Measurements from ENCODE around the gene UBR4. TPM values are rescaled to one million over a fixed set of nuclear protein-coding genes. Genes with fewer than 3 reads are reported as not detected.
"Not testable (repeated sequence)": the region's sequence is repeated elsewhere in the genome, so short reads cannot be mapped to it uniquely, and the experiment has no call there.

The UBR4 gene
- total RNA-seq = 58.1 TPM
- long read RNA-seq, partial matches to known transcripts = 27 of 30 reads
- long read RNA-seq, other reads (novel, unspliced or antisense) = 2 of 30 reads

- DNase-seq (peak; percentile 96), ATAC-seq (ENCODE audit: poor library complexity) (peak; percentile 98)
- intact Hi-C loops (cut with DNase I) = no loop called here
Measured at GRCh38 chr1:19209990-19210771, at the start of gene UBR4. UBR4 (minus strand) TSS chr1:19210266; CDS start chr1:19210248, 18 bp downstream.

GRCh38 chr1:19258353-19258752, 48.3 kb upstream of the UBR4 start:
- ATAC-seq (ENCODE audit: poor library complexity) (no peak), DNase-seq (no peak)
- intact Hi-C loops (cut with DNase I) = no loop called here

GRCh38 chr1:19257178-19257914, 47.3 kb upstream of the UBR4 start:
- ATAC-seq (ENCODE audit: poor library complexity) (no peak), DNase-seq (no peak)
- intact Hi-C loops (cut with DNase I) = no loop called here

- intact Hi-C loops (cut with DNase I); DNase-seq; ATAC-seq (ENCODE audit: poor library complexity): not testable (repeated sequence)
Measured at GRCh38 chr1:19256301-19256700, 46.2 kb upstream of the UBR4 start.

GRCh38 chr1:19255288-19255687, 45.2 kb upstream of the UBR4 start:
- ATAC-seq (ENCODE audit: poor library complexity) (no peak), DNase-seq (no peak)
- intact Hi-C loops (cut with DNase I) = no loop called here

GRCh38 chr1:19254416-19254815, 44.4 kb upstream of the UBR4 start:
- DNase-seq = no peak
- no peak for ATAC-seq (ENCODE audit: poor library complexity)
- intact Hi-C loops (cut with DNase I) = no loop called here

- peak; percentile 92 for DNase-seq
- peak; percentile 99 for ATAC-seq (ENCODE audit: poor library complexity)
- intact Hi-C loops (cut with DNase I) = no loop called here
Measured at GRCh38 chr1:19251305-19252196, 41.5 kb upstream of the UBR4 start, which contains the start of the genes EMC1 and MRTO4. EMC1 (minus strand) TSS chr1:19251524; CDS start chr1:19251509, 15 bp downstream. MRTO4 (plus strand) TSS chr1:19251805; CDS start chr1:19251836, 31 bp downstream.

GRCh38 chr1:19250629-19251304, 40.7 kb upstream of the UBR4 start:
- DNase-seq = no peak
- intact Hi-C loops (cut with DNase I) = no loop called here
- ATAC-seq (ENCODE audit: poor library complexity) = no peak

GRCh38 chr1:19240673-19241538, 30.8 kb upstream of the UBR4 start:
- intact Hi-C loops (cut with DNase I) = loop anchor here (2.0 kb wide), 1 partner anchor 62 kb away; no protein-coding TSS in a partner anchor
- peak; percentile 93 for ATAC-seq (ENCODE audit: poor library complexity)

GRCh38 chr1:19239876-19240275, 29.8 kb upstream of the UBR4 start:
- intact Hi-C loops (cut with DNase I) = loop anchor here (2.0 kb wide), 1 partner anchor 61 kb away; no protein-coding TSS in a partner anchor
- ATAC-seq (ENCODE audit: poor library complexity) (no peak), DNase-seq (no peak)

More at GRCh38 chr1:19240673-19241538, 30.8 kb upstream of the UBR4 start:
- DNase-seq = peak; percentile 73

- DNase-seq = no peak
- intact Hi-C loops (cut with DNase I) = no loop called here
- ATAC-seq (ENCODE audit: poor library complexity) = peak; percentile 30
Measured at GRCh38 chr1:19234224-19234623, 24.2 kb upstream of the UBR4 start.

- DNase-seq = no peak
- intact Hi-C loops (cut with DNase I) = no loop called here
- peak; percentile 90 for ATAC-seq (ENCODE audit: poor library complexity)
Measured at GRCh38 chr1:19232524-19232846, 22.4 kb upstream of the UBR4 start.

GRCh38 chr1:19231736-19232523, 21.9 kb upstream of the UBR4 start:
- ATAC-seq (ENCODE audit: poor library complexity); DNase-seq; intact Hi-C loops (cut with DNase I): not testable (repeated sequence)

- ATAC-seq (ENCODE audit: poor library complexity) (no peak), DNase-seq (no peak)
- intact Hi-C loops (cut with DNase I) = no loop called here
Measured at GRCh38 chr1:19229828-19230325, 19.8 kb upstream of the UBR4 start.

- ATAC-seq (ENCODE audit: poor library complexity) = no peak
- intact Hi-C loops (cut with DNase I) = no loop called here
- DNase-seq = no peak
Measured at GRCh38 chr1:19229229-19229628, 19.2 kb upstream of the UBR4 start.

Data from Right ventricle myocardium superior (tissue), 1 donor.